ENCODE data around the gene EVA1B.

GRCh38 chr1:36337830-36338229, 14.4 kb upstream of the EVA1B start:
- no peak for TF ChIP-seq POLR2A (IDR thresholded peaks at IDR 0.05)
- no peak for TF ChIP-seq CTCF (IDR thresholded peaks at IDR 0.05)

All from Peyer's patch (tissue), 4 donors.